ENCODE results near the gene EVL.

The EVL gene

DNA sequence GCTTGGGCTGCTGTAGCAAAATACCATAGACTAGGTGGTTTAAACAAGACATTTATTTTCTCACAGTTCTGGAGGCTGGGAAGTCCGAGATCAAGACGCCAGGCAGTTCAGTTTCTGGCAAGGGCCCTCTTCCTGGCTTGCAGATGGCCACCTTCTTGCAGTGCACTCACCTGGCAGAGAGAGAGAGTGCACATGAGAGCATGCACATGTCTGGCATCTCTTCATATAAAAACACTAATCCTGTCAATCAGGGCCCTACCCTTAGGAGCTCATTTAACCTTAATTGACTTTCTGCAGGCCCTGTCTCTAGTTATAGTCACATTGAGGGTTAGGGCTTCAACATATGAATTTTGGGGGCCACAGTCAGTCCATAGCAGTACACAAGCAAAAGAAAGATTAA lies 12.4 kb upstream of the EVL start (continued):
- TF ChIP-seq, protein P1, sequence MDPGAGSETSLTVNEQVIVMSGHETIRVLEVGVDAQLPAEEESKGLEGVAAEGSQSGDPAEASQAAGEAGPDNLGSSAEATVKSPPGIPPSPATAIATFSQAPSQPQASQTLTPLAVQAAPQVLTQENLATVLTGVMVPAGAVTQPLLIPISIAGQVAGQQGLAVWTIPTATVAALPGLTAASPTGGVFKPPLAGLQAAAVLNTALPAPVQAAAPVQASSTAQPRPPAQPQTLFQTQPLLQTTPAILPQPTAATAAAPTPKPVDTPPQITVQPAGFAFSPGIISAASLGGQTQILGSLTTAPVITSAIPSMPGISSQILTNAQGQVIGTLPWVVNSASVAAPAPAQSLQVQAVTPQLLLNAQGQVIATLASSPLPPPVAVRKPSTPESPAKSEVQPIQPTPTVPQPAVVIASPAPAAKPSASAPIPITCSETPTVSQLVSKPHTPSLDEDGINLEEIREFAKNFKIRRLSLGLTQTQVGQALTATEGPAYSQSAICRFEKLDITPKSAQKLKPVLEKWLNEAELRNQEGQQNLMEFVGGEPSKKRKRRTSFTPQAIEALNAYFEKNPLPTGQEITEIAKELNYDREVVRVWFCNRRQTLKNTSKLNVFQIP (CRISPR knock-in tag; IDR thresholded peaks at IDR 0.05; ENCODE audit: borderline replicate concordance, low read depth) = no peak
- TF ChIP-seq RARB (CRISPR knock-in tag; IDR thresholded peaks at IDR 0.05) = no peak
- no peak for TF ChIP-seq CSDC2 (CRISPR knock-in tag; IDR thresholded peaks at IDR 0.05)

GRCh38 chr14:100054316-100055075 lies 10.7 kb upstream of the EVL start:
- no peak for ATAC-seq
- TF ChIP-seq CSRNP3 (CRISPR knock-in tag; IDR thresholded peaks at IDR 0.05) (no peak), PPARA (CRISPR knock-in tag; IDR thresholded peaks at IDR 0.05; ENCODE audit: borderline replicate concordance) (no peak), ZFP3 (CRISPR knock-in tag; IDR thresholded peaks at IDR 0.05) (no peak), GLIS3 (CRISPR knock-in tag; IDR thresholded peaks at IDR 0.05) (no peak), OSR1 (CRISPR knock-in tag; IDR thresholded peaks at IDR 0.05) (no peak), RARB (CRISPR knock-in tag; IDR thresholded peaks at IDR 0.05) (no peak), ESRRG (CRISPR knock-in tag; IDR thresholded peaks at IDR 0.05) (no peak), ZNF70 (CRISPR knock-in tag; IDR thresholded peaks at IDR 0.05) (no peak), ZFP30 (CRISPR knock-in tag; IDR thresholded peaks at IDR 0.05) (no peak), CREB5 (CRISPR knock-in tag; IDR thresholded peaks at IDR 0.05; ENCODE audit: low read depth) (no peak), BACH2 (CRISPR knock-in tag; IDR thresholded peaks at IDR 0.05; ENCODE audit: borderline replicate concordance) (no peak), ISL1 (CRISPR knock-in tag; IDR thresholded peaks at IDR 0.05) (no peak), TCF4 (CRISPR knock-in tag; IDR thresholded peaks at IDR 0.05; ENCODE audit: borderline replicate concordance) (no peak), CSDC2 (CRISPR knock-in tag; IDR thresholded peaks at IDR 0.05) (no peak)
- TF ChIP-seq, protein P1 (CRISPR knock-in tag; IDR thresholded peaks at IDR 0.05; ENCODE audit: borderline replicate concordance, low read depth) = no peak

- TF ChIP-seq BACH2 (CRISPR knock-in tag; IDR thresholded peaks at IDR 0.05; ENCODE audit: borderline replicate concordance) (no peak), ZNF565 (CRISPR knock-in tag; conservative IDR thresholded peaks at IDR 0.05; ENCODE audit: low read depth) (no peak), PATZ1 (CRISPR knock-in tag; IDR thresholded peaks at IDR 0.05; ENCODE audit: borderline replicate concordance) (no peak), ZFP3 (CRISPR knock-in tag; IDR thresholded peaks at IDR 0.05) (no peak), TOX (CRISPR knock-in tag; IDR thresholded peaks at IDR 0.05; ENCODE audit: borderline replicate concordance) (no peak), OSR1 (CRISPR knock-in tag; IDR thresholded peaks at IDR 0.05) (no peak), ARNTL (CRISPR knock-in tag; IDR thresholded peaks at IDR 0.05; ENCODE audit: borderline replicate concordance, low read depth) (no peak), ISL1 (CRISPR knock-in tag; IDR thresholded peaks at IDR 0.05) (no peak), ESRRG (CRISPR knock-in tag; IDR thresholded peaks at IDR 0.05) (no peak)
Observed at GRCh38 chr14:100056431-100056830, 8.8 kb upstream of the EVL start.

More at GRCh38 chr14:100056431-100056830, 8.8 kb upstream of the EVL start:
- ATAC-seq = no peak

Data from SK-N-SH treated with all-trans-retinoic acid at 6 μM for 48 hours (cell line).